Measurements from ENCODE around the gene DDX27.

DDX27 gene

DNA sequence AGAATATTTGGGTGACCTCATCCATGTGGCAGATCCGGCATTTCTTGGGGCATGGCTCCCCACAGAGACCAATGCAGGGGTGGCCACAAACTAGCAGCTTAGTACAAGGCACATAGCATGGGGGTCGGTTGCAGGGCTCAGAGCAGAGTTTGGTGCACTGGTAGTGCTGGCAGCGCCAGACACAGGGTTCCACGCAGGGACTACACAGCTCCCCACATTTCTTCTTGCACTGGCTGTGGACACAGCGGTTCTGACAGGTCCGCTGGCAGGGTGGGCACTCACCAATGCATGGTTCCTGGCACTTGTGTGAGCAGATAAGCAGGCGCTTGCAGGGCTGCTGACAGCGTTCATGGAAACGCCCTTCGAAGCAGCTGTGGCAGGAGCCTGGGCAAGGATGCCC, 29.1 kb downstream of the DDX27 start:
- no peak for DNase-seq (ENCODE audit: low read depth, low spot score)

GRCh38 chr20:49248879-49249665, 29.9 kb downstream of the DDX27 start:
- DNase-seq (ENCODE audit: low read depth, low spot score), result no peak

GRCh38 chr20:49252556-49253350, 33.5 kb downstream of the DDX27 start:
- DNase-seq (ENCODE audit: low read depth, low spot score), result no peak

- DNase-seq (ENCODE audit: low read depth, low spot score), result no peak
These were observed 37.0 kb downstream of the DDX27 start for GRCh38 chr20:49256261-49256660.

- no peak for DNase-seq (ENCODE audit: low read depth, low spot score)
These were observed 40.1 kb downstream of the DDX27 start for GRCh38 chr20:49259284-49259683.

- DNase-seq (ENCODE audit: low read depth, low spot score), result no peak
These were observed 40.6 kb downstream of the DDX27 start for GRCh38 chr20:49259799-49260198.

GRCh38 chr20:49260218-49260617, 41.0 kb downstream of the DDX27 start:
- DNase-seq (ENCODE audit: low read depth, low spot score), result no peak

- DNase-seq (ENCODE audit: low read depth, low spot score), result no peak
These were observed 42.0 kb downstream of the DDX27 start for GRCh38 chr20:49261173-49261572.

DNA sequence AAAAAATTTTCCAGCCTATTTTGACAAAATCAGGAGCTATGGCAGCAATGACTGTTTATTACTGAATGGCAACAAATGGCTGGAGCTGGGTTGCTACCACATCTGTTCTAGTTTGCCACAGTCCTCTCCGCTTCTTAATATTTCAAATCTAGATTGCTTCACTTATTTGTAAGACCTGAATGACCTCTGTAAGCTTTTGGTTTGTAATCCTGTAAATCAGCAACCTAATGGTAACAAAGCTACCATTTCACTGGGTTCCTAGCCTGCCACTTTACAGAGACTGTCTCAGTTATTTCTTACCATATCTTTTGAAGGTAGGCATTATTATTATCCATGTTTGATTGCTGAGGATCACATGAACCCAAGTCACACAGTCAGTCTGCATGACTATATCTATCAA, 43.2 kb downstream of the DDX27 start:
- no peak for DNase-seq (ENCODE audit: low read depth, low spot score)

DNA sequence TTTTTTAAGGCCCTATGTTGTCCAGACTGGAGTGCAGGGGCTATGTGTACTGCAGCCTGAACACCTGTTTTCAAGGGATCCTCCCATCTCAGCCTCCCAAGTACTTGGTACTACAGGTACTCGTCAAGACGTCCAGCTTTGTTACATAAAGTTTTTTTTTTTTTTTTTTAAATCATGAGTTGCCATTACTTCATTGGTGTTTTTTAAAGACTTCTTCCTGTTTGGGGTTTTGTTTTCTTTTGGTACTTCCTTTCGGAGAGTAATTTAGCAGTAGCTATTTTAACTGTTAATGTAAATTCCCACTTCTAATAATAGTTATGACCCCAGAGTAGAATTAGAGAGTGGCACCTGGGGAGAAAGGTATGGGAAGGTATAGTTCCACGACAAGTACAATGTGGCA, 48.1 kb downstream of the DDX27 start:
- DNase-seq (ENCODE audit: low read depth, low spot score), result no peak

DNA sequence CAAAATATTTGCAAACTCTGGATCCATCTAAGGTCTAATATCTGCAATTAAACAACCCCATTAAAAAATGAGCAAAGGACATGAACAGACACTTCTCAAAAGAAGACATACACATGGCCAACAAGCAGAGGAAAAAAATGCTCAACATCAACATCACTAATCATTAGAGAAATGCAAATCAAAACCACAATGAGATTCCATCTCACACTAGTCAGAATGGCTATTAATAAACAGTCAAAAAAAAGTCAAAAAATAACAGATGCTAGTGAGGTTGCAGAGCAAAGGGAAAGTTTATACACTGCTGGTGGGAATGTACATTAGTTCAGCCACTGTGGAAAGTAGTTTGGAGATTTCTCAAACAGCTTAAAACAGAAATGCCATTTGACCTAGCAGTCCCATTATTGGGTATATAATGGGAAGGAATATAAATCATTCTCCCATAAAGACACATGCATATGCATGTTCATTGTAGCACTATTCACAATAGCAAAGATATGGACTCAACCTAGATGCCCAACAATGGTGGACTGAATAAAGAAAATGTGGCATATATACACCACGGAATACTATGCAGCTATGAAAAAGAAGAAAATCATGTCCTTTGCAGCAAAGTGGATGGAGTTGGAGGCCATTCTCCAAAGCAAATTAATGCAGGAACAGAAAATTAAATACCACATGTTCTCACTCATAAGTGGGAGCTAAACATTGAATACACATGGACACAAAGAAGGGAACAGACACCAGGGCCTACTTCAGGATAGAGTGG, 49.6 kb downstream of the DDX27 start:
- DNase-seq (ENCODE audit: low read depth, low spot score), result peak; percentile 56

DNA sequence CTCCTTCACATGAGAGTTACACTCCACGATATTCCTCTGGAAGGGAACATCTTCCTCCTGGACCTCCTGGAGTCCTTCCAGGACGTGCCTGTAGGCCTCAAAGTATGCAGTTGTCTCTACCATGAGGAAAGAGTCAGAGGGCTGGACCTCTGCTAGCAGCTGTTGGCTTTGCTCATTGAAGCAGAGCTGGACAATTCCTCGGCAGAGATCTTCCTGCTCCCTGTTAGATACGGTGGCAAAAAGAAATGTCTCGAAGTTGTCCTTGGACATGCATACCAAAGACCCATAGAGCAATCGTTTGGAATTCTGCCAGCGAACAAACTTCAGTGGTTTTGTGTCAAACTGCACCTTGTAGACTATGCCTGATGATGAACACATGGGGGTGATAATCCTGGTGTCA, 51.0 kb downstream of the DDX27 start:
- DNase-seq (ENCODE audit: low read depth, low spot score), result no peak

DNA sequence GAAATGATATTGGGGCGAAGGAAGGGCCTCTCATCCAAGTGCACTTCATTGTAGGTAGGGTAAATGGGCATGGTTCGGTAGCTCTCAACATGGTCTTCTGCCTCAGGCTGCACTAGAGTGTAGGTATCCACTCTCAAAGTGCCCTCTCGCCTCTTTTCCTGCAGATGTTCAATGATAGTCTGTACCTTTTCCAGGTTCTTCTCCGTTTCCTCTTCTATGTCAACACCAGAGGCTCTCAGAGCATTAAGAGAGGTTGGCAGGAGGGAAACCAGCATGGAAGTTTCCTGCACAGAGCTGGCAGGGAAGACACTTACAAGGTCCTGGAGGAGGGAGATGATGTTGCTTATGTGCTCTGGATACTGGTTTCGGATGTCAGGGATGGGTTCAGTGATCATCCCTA, 51.5 kb downstream of the DDX27 start:
- DNase-seq (ENCODE audit: low read depth, low spot score), result no peak

DNA sequence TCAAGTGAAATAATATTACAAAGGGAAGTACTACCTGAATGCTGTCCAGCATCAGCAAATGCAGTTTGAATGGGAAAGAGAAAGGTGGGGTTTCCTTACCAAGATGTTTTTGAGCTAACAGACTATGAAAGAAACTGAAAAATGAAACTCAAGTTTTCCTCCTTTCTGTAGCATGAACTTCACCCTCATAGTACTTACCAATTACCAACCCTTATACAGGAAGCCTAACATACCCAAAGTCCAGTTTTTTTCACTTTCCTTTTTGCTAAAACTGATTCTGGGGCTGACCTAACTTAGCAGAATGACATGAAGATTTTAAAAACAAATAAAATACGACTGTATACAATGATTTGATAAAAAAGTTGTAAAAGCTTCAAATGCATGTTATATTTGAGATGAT, 53.4 kb downstream of the DDX27 start:
- DNase-seq (ENCODE audit: low read depth, low spot score), result no peak

DNA sequence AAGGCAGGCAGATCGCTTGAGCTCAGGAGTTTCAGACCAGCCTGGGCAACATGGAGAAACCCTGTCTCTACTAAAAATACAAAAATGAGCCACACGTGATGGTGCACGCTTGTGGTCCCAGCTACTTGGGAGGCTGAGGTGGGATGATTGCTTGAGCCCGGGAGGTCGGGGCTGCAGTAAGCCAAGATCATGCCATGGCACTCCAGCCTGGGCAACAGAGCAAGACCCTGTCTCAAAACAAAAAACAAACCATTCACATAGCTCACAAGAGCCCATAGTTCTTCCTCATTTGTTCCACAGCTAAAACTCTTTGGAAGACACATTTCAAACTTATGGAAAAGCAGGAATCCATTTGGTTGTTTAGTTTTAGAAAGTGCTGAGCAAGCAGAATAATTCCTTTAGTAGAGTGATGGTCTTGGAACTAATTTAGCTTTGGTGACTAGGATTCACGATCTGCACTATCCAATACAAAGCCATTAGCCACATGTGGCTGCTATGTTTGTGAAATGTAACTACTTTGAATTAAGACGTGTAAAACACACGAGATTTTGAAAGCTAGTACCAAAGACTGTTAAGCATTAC, 54.6 kb downstream of the DDX27 start:
- DNase-seq (ENCODE audit: low read depth, low spot score), result no peak

GRCh38 chr20:49275216-49275615, 56.0 kb downstream of the DDX27 start:
- no peak for DNase-seq (ENCODE audit: low read depth, low spot score)

DNA sequence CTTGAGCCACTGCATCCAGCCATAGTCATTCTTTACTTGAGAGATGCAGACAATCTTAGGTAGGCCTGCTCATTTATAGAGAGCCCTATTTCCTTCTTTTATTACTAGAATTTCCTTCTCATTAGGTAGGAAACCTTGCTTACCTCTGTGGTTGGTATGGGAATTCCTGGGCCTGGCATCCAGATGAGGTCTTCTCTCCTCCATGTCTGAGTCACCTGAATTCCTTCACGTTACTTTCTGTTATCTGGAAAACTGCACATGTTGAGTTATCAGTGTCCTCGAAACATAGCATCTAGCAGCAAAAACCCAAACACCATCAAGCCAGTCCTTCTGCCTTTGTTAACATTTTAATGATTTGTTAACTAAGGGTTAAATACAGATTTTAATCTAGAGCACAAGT, 56.4 kb downstream of the DDX27 start:
- peak; percentile 60 for DNase-seq (ENCODE audit: low read depth, low spot score)

- DNase-seq (ENCODE audit: low read depth, low spot score), result peak; percentile 78
These were observed 57.1 kb downstream of the DDX27 start for GRCh38 chr20:49276161-49276960.

- peak; percentile 37 for DNase-seq (ENCODE audit: low read depth, low spot score)
These were observed 58.0 kb downstream of the DDX27 start for GRCh38 chr20:49276961-49277785.

GRCh38 chr20:49277786-49278035, 58.5 kb downstream of the DDX27 start:
- DNase-seq (ENCODE audit: low read depth, low spot score), result no peak
